K562 (cell line): Measurements from ENCODE around the gene PDE4D.

ENCODE experiments used
- CEBPB ChIP-seq: fragments of 450-650 bp; IDR thresholded peaks from 2 replicates; pipeline ENCODE4 v1.6.1; 2016; ENCODE audit warnings: missing genetic modification characterization, missing compliant biosample characterization
- EP300 ChIP-seq: IDR thresholded peaks from 2 replicates; pipeline ENCODE4 v1.6.1; 2012; ENCODE audit warnings: low read length, improper control_type of control experiment
- ETS1 ChIP-seq: conservative IDR thresholded peaks from 2 replicates; pipeline ENCODE4 v1.6.1; 2011; ENCODE audit warnings: low read depth, mild to moderate bottlenecking, low read length; ENCODE audit not compliant: control insufficient read depth
- EZH2 ChIP-seq: IDR thresholded peaks from 2 replicates; pipeline ENCODE4 v1.6.1; 2012; ENCODE audit warnings: low read depth, mild to moderate bottlenecking, inconsistent platforms, low read length, borderline replicate concordance
- MAX ChIP-seq: sonication (generic); formaldehyde crosslinking; IDR thresholded peaks from 2 replicates; pipeline ENCODE4 v1.9.0; 2022; ENCODE audit warnings: mild to moderate bottlenecking, missing genetic modification reagents
- SP2 ChIP-seq: IDR thresholded peaks from 2 replicates; pipeline ENCODE4 v1.6.1; 2011; ENCODE audit warnings: mild to moderate bottlenecking, low read depth, low read length, moderate library complexity; ENCODE audit not compliant: poor library complexity, severe bottlenecking; ENCODE audit errors: extremely low read depth
- ZNF23 ChIP-seq: fragments of 250-450 bp; sonication (Bioruptor Pico); IDR thresholded peaks from 2 replicates; pipeline ENCODE4 v1.4.0; 2020; ENCODE audit warnings: mild to moderate bottlenecking
- ZNF609 ChIP-seq: sonication (generic); formaldehyde crosslinking; IDR thresholded peaks from 2 replicates; pipeline ENCODE4 v1.8.1; 2023; ENCODE audit warnings: missing genetic modification reagents, mild to moderate bottlenecking, borderline replicate concordance
- TF ChIP-seq, protein P1 (sequence below), 3 experiments: IDR thresholded peaks in 2 of 3; conservative IDR thresholded peaks in 1 of 3; 2 replicates each; pipeline ENCODE4 v1.5.1; 2011 to 2012; ENCODE audit warnings: low read length in 3 of 3, mild to moderate bottlenecking in 3 of 3, control low read depth in 2 of 3, improper control_type of control experiment in 1 of 3, inconsistent platforms in 1 of 3, low read depth in 1 of 3, mixed read lengths in 1 of 3, moderate library complexity in 1 of 3; ENCODE audit not compliant: insufficient read depth in 2 of 3
- TF ChIP-seq, protein P2 (sequence below): fragments of 250-450 bp; sonication (Bioruptor Pico); IDR thresholded peaks from 2 replicates; pipeline ENCODE4 v1.4.0; 2020; ENCODE audit warnings: mild to moderate bottlenecking, moderate library complexity, borderline replicate concordance

DNA sequence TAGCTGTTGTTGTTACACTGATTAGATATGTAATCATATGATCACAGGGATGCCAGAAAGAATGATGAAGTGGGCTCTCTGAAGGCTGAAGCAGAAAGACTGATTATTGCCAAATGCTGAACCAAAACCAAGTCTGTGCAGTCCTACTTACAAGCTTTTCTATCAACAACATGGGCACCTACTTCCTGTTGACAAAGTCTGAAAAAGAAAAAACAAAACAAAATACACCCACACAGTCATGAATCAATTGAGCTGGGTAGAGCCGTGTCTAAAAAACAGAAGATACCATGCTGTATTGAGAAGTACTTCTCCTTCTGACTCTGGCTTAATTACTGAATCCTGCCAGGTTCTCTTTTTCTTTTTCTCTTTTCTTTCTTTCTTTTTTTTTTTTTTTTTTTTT lies 947.3 kb downstream of the PDE4D start:
- TF ChIP-seq MAX (no peak), EP300 (no peak), CEBPB (no peak), SP2 (no peak), ZNF609 (no peak), EZH2 (no peak), ETS1 (no peak), ZNF23 (CRISPR knock-in tag) (no peak)
- TF ChIP-seq, protein P1, sequence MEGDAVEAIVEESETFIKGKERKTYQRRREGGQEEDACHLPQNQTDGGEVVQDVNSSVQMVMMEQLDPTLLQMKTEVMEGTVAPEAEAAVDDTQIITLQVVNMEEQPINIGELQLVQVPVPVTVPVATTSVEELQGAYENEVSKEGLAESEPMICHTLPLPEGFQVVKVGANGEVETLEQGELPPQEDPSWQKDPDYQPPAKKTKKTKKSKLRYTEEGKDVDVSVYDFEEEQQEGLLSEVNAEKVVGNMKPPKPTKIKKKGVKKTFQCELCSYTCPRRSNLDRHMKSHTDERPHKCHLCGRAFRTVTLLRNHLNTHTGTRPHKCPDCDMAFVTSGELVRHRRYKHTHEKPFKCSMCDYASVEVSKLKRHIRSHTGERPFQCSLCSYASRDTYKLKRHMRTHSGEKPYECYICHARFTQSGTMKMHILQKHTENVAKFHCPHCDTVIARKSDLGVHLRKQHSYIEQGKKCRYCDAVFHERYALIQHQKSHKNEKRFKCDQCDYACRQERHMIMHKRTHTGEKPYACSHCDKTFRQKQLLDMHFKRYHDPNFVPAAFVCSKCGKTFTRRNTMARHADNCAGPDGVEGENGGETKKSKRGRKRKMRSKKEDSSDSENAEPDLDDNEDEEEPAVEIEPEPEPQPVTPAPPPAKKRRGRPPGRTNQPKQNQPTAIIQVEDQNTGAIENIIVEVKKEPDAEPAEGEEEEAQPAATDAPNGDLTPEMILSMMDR (IDR thresholded peaks at IDR 0.05 in 2 of 3, conservative IDR thresholded peaks at IDR 0.05 in 1 of 3; ENCODE audit: insufficient read depth in 2 of 3, low read depth in 1 of 3, low read length in 3 of 3), result no peak
- TF ChIP-seq, protein P2, sequence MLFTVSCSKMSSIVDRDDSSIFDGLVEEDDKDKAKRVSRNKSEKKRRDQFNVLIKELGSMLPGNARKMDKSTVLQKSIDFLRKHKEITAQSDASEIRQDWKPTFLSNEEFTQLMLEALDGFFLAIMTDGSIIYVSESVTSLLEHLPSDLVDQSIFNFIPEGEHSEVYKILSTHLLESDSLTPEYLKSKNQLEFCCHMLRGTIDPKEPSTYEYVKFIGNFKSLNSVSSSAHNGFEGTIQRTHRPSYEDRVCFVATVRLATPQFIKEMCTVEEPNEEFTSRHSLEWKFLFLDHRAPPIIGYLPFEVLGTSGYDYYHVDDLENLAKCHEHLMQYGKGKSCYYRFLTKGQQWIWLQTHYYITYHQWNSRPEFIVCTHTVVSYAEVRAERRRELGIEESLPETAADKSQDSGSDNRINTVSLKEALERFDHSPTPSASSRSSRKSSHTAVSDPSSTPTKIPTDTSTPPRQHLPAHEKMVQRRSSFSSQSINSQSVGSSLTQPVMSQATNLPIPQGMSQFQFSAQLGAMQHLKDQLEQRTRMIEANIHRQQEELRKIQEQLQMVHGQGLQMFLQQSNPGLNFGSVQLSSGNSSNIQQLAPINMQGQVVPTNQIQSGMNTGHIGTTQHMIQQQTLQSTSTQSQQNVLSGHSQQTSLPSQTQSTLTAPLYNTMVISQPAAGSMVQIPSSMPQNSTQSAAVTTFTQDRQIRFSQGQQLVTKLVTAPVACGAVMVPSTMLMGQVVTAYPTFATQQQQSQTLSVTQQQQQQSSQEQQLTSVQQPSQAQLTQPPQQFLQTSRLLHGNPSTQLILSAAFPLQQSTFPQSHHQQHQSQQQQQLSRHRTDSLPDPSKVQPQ (CRISPR knock-in tag), result no peak
